ENCODE data around the gene NGFR. TPM values are rescaled to one million over a fixed set of nuclear protein-coding genes. Genes with fewer than 3 reads are reported as not detected.
"Not testable (repeated sequence)": the region's sequence is repeated elsewhere in the genome, so short reads cannot be mapped to it uniquely, and the experiment has no call there.

The NGFR gene
- total and polyA plus RNA-seq, 9 of the 15 experiments (the other 6 are each of a cell fraction or from before 2014, with no cell fraction given): 0.07 to 0.23 (median 0.13) TPM; not detected in 4

DNA sequence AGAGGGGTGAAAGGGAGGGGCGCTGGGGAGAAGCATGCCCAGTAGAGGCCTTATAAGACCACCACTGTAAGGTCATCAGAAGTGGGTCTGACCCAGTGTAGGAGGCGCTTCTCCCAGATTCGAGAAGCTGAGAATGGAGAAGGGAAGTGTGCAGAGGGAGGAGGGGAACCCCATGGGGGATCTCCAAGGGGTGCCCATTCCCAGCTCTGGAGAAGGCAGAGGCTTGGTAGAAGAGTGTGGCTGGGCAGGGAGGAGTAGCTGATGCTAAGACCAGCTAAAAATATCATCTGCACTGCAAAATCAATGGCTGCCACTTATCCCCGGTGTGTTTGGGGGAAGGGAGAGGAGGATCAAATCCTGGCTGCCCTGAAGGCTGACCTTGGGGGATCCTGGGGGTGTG is 7.2 kb downstream of the NGFR start:
- no peak overlapping the region for H3K4me3 ChIP-seq
- no peak for ATAC-seq
- in situ Hi-C loops (cut with MboI) (loop anchor here (5.0 kb wide), 1 partner anchor 40 kb away; no protein-coding TSS in a partner anchor), intact Hi-C loops (cut with micrococcal nuclease) (no loop called here)
- H4K20me1 ChIP-seq (replicated peaks; ENCODE audit: control insufficient read depth, insufficient read depth, low read length): no peaks in the 10 kb centered on the region; the same call in 1 of the 2 replicates
- H3K27me3 ChIP-seq (ENCODE audit: control insufficient read depth in 2 of 2, insufficient read depth in 2 of 2, low read length in 2 of 2): peaks cover 21 to 61% of the 10 kb centered on the region in 2 experiments
- no peak overlapping the region for H3K27ac ChIP-seq (ENCODE audit: extremely low read depth, low read depth, low read length)
- DNase-seq (ENCODE audit: extremely low read depth in 1 of 4, low spot score in 3 of 4): no peak
- BruUV-seq (replicated peaks): no TSS peak
- H3K9me1 ChIP-seq (ENCODE audit: control insufficient read depth, insufficient read depth, low read length): no peaks in the 10 kb centered on the region
- H3K79me2 ChIP-seq (ENCODE audit: control insufficient read depth, insufficient read depth, low read length): no peaks in the 10 kb centered on the region
- no peak overlapping the region for H3K4me2 ChIP-seq (ENCODE audit: insufficient read depth, low read length)
- TF ChIP-seq PCBP1 (IDR thresholded peaks at IDR 0.05; ENCODE audit: low read depth, low read length, poor library complexity, severe bottlenecking): no peak
- no peak for TF ChIP-seq KDM2B (CRISPR knock-in tag; IDR thresholded peaks at IDR 0.05)
- TF ChIP-seq ZNF444 (CRISPR knock-in tag; IDR thresholded peaks at IDR 0.05): no peak
- H3K36me3 ChIP-seq (ENCODE audit: control insufficient read depth, insufficient read depth, low read length): no peaks in the 10 kb centered on the region
- no peaks in the 10 kb centered on the region; the same call in 1 of the 2 replicates for H3K9me3 ChIP-seq (replicated peaks; ENCODE audit: control insufficient read depth, insufficient read depth, low read depth, low read length)
- H3K9ac ChIP-seq (ENCODE audit: insufficient read depth in 1 of 2, low read depth in 2 of 2, low read length in 2 of 2): no peak overlapping the region
- POLR2A ChIA-PET: interaction anchor here (0.9 kb wide), 1 partner anchor 33 kb away, joined by 3 read pairs; no protein-coding TSS in a partner anchor
- CTCF ChIA-PET (ENCODE audit: low intra/inter-chr PET ratio): no interaction called here
- no peak for FAIRE-seq
- peaks cover 0 to 12% of the 10 kb centered on the region in 2 experiments; a peak in 2 of 5 replicates for H3K4me1 ChIP-seq (replicated peaks in 1 of 2; ENCODE audit: control insufficient read depth in 2 of 2, insufficient read depth in 2 of 2, low read length in 2 of 2)
- no peak overlapping the region for H2AFZ ChIP-seq (ENCODE audit: low read depth, low read length)
- 4% methylated on average over 4 of the region's 4 CpGs for WGBS (ENCODE audit: insufficient coverage, low coverage, missing lambda C conversion rate)

GRCh38 chr17:49502680-49503079 is 7.6 kb downstream of the NGFR start:
- BruUV-seq (replicated peaks); H3K4me2 ChIP-seq (ENCODE audit: insufficient read depth, low read length); H3K9me3 ChIP-seq (replicated peaks; ENCODE audit: control insufficient read depth, insufficient read depth, low read depth, low read length); CTCF ChIA-PET (ENCODE audit: low intra/inter-chr PET ratio); H2AFZ ChIP-seq (ENCODE audit: low read depth, low read length); H3K36me3 ChIP-seq (ENCODE audit: control insufficient read depth, insufficient read depth, low read length); DNase-seq (ENCODE audit: extremely low read depth in 1 of 4, low spot score in 3 of 4); H3K9me1 ChIP-seq (ENCODE audit: control insufficient read depth, insufficient read depth, low read length); POLR2A ChIA-PET; H3K27ac ChIP-seq (ENCODE audit: extremely low read depth, low read depth, low read length); H3K4me1 ChIP-seq (replicated peaks in 1 of 2; ENCODE audit: control insufficient read depth in 2 of 2, insufficient read depth in 2 of 2, low read length in 2 of 2); H3K9ac ChIP-seq (ENCODE audit: insufficient read depth in 1 of 2, low read depth in 2 of 2, low read length in 2 of 2); intact Hi-C loops (cut with micrococcal nuclease); ATAC-seq; H3K4me3 ChIP-seq; H3K79me2 ChIP-seq (ENCODE audit: control insufficient read depth, insufficient read depth, low read length); FAIRE-seq; H4K20me1 ChIP-seq (replicated peaks; ENCODE audit: control insufficient read depth, insufficient read depth, low read length): not testable (repeated sequence)
- WGBS (ENCODE audit: insufficient coverage, low coverage, missing lambda C conversion rate): 0% methylated on average over 4 of the region's 5 CpGs
- in situ Hi-C loops (cut with MboI): loop anchor here (5.0 kb wide), 1 partner anchor 40 kb away; no protein-coding TSS in a partner anchor
- peaks cover 16 to 61% of the 10 kb centered on the region in 2 experiments for H3K27me3 ChIP-seq (ENCODE audit: control insufficient read depth in 2 of 2, insufficient read depth in 2 of 2, low read length in 2 of 2)
